ENCODE data around the gene FNDC3B.

Gene FNDC3B

DNA sequence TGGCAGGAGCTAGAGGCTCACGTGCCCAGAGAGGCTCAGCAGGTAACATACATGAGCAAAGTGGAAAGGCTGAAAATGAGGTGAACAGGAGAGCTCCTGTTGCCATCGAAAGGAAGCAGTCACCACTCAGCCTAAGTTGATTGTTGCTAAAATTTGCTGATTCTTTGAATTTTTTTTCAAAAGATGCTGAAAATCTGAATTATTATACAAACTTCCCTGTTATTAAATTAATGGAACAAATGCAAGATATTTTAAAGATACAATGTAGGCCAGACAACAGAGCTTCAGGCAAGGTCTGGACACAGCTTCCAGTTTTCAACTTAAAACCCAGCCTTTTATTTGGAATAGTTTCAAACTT lies 257.6 kb downstream of the FNDC3B start:
- no peak for DNase-seq

DNA sequence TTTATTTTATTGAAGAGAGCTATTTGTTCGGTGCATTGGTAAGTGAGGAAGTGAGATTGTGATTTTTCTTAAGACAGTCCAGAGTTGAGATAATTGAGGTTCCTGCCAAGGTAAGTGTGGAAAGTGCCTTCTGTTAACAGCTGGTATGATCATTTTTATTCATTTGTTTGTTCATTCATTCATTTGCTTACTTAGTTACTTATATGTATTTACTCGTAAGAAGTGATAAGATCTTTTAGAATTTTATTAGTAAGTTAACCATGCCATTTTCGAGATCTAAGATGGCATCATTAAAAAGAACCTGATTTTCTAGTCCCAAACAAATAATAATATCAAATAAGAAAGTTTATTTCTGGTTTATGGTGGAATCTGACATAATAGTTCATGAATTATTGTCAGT lies 258.9 kb downstream of the FNDC3B start:
- DNase-seq: no peak

DNA sequence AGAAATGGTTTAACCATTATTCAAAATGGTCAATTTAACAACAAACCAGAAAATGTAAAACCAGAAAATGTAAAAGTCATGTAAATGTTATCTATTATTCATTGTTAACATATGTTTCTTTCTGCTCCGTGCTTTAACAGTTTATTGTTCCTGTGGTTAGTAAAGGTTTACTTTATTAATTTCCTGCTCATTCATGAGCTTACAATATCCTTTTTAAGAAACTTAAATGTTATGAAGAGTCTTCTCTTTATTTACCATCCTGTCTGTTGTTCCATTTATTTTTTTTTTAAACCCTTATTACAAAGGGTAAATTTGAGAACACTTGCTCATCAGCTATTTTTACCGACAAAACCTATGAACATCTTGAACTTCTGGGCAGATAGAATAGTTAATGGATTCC lies 260.8 kb downstream of the FNDC3B start:
- DNase-seq: no peak

GRCh38 chr3:172300862-172301261 lies 261.5 kb downstream of the FNDC3B start:
- no peak for DNase-seq

DNA sequence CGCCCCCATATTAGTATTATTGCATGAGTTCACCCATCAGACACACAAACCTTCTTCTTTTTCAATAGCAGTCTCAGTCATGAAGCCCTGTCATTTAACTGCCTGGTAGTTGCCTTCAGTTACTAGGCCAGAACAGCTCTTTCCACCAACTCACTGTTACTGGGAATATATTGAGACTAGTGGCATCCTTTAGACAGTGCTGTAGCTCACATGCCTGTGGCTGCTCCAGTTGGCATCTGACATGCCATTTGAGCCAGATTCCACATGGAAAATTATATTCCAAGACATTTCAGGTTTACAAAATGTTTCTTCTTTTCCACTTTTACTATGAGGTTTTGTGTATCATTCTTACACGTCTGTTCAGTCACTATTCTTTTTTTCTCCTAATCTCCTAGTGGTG lies 262.8 kb downstream of the FNDC3B start:
- no peak for DNase-seq

GRCh38 chr3:172303181-172303580 lies 263.8 kb downstream of the FNDC3B start:
- no peak for DNase-seq

DNA sequence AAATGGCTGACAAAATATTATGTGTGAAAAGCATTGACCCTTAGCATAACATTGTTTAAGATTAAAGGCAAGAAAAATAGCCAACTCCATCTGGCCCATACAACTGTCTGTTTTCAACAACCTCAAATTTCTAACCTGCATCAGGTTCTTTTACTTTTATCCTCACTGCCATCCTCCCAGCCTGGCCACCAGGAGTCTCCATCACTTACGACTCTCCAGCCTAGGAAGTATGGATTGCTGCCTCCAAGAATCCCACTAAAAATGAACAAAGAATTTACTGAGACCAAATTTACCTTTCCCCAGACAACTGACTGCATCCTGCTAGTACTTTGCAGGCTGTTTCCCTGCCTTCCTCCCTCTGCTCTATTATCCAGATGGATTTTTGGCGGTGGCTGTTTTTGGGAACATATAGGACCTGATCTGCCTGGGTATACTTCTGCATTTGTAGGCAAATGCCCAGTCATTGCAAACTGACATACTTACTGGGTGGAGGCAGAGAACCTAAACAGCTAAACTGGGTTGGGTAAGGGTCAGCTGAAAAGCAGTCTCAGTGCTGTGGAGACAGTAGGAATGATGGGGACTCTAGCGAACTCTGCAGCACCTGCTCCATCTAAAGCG lies 264.7 kb downstream of the FNDC3B start:
- DNase-seq: no peak

DNA sequence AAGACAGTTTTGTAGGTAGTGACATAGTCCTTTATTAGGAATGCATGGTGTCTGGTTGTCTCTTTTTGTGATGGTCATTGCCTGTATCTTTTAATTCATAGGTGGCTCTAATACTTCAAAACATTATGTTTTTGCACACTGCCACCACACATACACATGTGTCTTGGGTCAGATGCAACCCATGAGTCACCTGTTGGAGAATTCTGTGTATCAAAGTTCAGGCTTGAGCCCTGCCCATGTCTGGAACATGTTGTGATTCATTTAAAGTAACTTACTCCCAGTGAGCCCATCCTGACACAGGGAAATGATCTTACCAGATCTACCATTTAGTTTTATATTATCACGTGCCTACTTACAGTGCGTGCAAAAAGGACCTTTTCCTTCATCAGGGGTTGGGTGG lies 266.2 kb downstream of the FNDC3B start:
- no peak for DNase-seq

- DNase-seq: no peak
Observed at GRCh38 chr3:172305974-172306373, 266.6 kb downstream of the FNDC3B start.

- no peak for DNase-seq
Observed at GRCh38 chr3:172307141-172307560, 267.8 kb downstream of the FNDC3B start.

GRCh38 chr3:172309059-172309458 lies 269.7 kb downstream of the FNDC3B start:
- no peak for DNase-seq

DNA sequence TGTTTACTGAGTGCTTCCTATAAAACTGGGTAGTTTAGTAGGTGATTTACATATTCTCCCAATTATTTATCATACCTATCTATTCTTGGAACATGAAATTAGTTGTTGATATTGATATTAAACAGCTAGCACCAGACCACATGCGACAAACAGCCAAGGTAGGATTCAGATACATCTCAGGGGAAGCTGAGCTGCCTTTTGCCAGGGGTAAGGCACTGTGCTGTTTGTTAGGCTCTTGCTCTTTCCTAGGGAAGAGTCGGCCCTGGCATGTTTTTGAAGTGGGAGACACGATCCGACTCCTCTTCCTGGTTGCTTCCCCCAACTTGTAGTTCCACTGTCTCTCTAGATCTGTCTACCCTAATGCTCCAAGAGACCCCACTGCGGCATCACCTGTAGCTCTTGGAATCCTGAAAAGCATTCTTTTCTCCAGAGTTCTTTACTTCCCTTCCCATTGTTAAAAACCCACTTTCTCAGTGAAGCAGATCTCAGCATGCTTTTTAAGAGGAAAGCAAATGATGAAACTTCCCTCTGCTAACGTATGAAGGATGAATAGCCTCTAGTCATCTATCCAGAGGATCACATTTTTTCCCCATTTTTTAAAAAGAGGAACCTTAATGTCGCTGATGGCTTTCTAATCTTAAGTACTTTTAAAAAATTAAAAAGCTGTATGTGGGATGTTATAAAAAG lies 270.5 kb downstream of the FNDC3B start:
- DNase-seq: no peak

DNA sequence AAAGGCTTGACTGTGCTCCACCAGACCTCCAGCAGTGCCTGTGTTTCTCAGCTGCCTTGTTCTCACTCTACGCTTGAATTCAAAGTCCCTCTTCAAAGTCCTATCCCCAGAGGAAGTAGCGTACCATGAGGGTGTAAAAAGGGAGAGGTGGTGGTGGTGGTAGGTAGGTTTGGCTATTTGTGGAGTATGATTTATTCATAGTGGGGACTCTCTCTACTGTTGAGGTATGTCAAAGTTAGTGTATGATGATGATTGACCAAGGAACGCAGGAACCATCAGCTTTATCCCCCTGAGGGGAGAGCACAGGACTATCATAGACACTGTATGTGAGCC lies 271.0 kb downstream of the FNDC3B start:
- no peak for DNase-seq

- DNase-seq: no peak
Observed at GRCh38 chr3:172311217-172311616, 271.8 kb downstream of the FNDC3B start.

- DNase-seq: no peak
Observed at GRCh38 chr3:172312001-172312400, 272.6 kb downstream of the FNDC3B start.

GRCh38 chr3:172312711-172313110 lies 273.3 kb downstream of the FNDC3B start:
- DNase-seq: no peak

- DNase-seq: no peak
Observed at GRCh38 chr3:172313671-172314070, 274.3 kb downstream of the FNDC3B start.

DNA sequence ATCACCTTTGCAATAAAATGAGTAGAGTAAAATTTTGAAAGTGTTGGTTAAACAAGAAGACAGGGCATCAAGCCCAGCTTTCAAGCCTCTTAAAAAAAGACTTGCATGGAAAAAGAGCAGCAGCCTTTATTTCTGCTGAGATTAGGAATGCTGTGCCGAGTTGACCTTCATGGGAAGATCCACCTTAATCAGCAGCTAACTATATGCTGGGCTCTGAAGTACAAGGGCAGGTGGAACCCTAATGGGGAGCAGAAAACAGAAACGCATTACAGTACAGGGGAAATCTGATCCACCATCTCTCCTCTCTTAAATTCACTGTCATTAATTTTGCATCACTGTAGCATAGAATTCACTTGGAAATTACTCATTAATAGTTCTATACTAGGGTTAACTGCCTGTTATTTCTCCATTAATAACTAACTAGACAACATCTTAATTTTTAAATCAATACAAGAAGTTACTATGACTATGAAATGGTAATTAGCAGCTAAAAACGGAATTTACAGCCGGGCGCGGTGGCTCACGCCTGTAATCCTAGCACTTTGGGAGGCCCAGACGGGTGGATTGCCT lies 275.3 kb downstream of the FNDC3B start:
- no peak for DNase-seq

GRCh38 chr3:172315401-172316091 lies 276.2 kb downstream of the FNDC3B start:
- peak in 1 of 5 experiments; percentile 20 for DNase-seq

- DNase-seq: no peak
Observed at GRCh38 chr3:172316758-172317157, 277.4 kb downstream of the FNDC3B start.

GRCh38 chr3:172317481-172317880 lies 278.1 kb downstream of the FNDC3B start:
- no peak for DNase-seq

- DNase-seq: no peak
Observed at GRCh38 chr3:172317984-172318383, 278.6 kb downstream of the FNDC3B start.

GRCh38 chr3:172319595-172319994 lies 280.2 kb downstream of the FNDC3B start:
- DNase-seq: no peak

- no peak for DNase-seq
Observed at GRCh38 chr3:172320468-172320867, 281.1 kb downstream of the FNDC3B start.
